H9 (cell line): Measurements from ENCODE around the gene PDE8A. TPM values are rescaled to one million over a fixed set of nuclear protein-coding genes. Genes with fewer than 3 reads are reported as not detected.
"Not testable (repeated sequence)": the region's sequence is repeated elsewhere in the genome, so short reads cannot be mapped to it uniquely, and the experiment has no call there.

Experiments
- DNase-seq: peaks from one replicate; pipeline ENCODE4 v3.0.0-alpha.2; 2017
- H2AFZ ChIP-seq: one replicate; pipeline ENCODE4 v1.6.1; 2013; ENCODE audit warnings: mild to moderate bottlenecking, low read length, control low read depth, moderate library complexity
- H2AK5ac ChIP-seq: 2 replicates; pipeline ENCODE4 v1.6.1; 2013; ENCODE audit warnings: low read length, control low read depth, mixed read lengths; ENCODE audit not compliant: insufficient read length
- H2BK120ac ChIP-seq: one replicate; pipeline ENCODE4 v1.6.1; 2013; ENCODE audit warnings: low read depth, mild to moderate bottlenecking, low read length, control low read depth, inconsistent platforms; ENCODE audit not compliant: poor library complexity, severe bottlenecking
- H2BK12ac ChIP-seq: 2 replicates; pipeline ENCODE4 v1.6.1; 2013; ENCODE audit warnings: low read length, control low read depth, mixed read lengths, low read depth; ENCODE audit not compliant: insufficient read length
- H2BK15ac ChIP-seq: 2 replicates; pipeline ENCODE4 v1.6.1; 2013; ENCODE audit warnings: low read depth, low read length, control low read depth
- H2BK20ac ChIP-seq: one replicate; pipeline ENCODE4 v1.6.1; 2013; ENCODE audit warnings: low read depth, mild to moderate bottlenecking, low read length, control low read depth, inconsistent platforms; ENCODE audit not compliant: poor library complexity, severe bottlenecking
- H2BK5ac ChIP-seq: 2 replicates; pipeline ENCODE4 v1.6.1; 2013; ENCODE audit warnings: low read length, control low read depth, mixed read lengths; ENCODE audit not compliant: insufficient read length
- H3K14ac ChIP-seq: 2 replicates; pipeline ENCODE4 v1.6.1; 2013; ENCODE audit warnings: low read length, control low read depth; ENCODE audit not compliant: insufficient read depth
- H3K18ac ChIP-seq: 2 replicates; pipeline ENCODE4 v1.6.1; 2013; ENCODE audit warnings: low read depth, mild to moderate bottlenecking, mixed read lengths, low read length, control low read depth; ENCODE audit not compliant: insufficient read length
- H3K23ac ChIP-seq: 2 replicates; pipeline ENCODE4 v1.6.1; 2013; ENCODE audit warnings: low read length, control low read depth, mixed read lengths, low read depth; ENCODE audit not compliant: insufficient read length
- H3K23me2 ChIP-seq: 2 replicates; pipeline ENCODE4 v1.6.1; 2013; ENCODE audit warnings: low read depth, mild to moderate bottlenecking, mixed read lengths, low read length, control low read depth; ENCODE audit not compliant: insufficient read length, poor library complexity, severe bottlenecking
- H3K27ac ChIP-seq: 2 replicates; pipeline ENCODE4 v1.5.1; 2013; ENCODE audit warnings: low read length, control low read depth, mixed read lengths, low read depth; ENCODE audit not compliant: insufficient read length
- H3K27me3 ChIP-seq: 2 replicates; pipeline ENCODE4 v1.6.1; 2013; ENCODE audit warnings: low read length, control low read depth, inconsistent platforms; ENCODE audit not compliant: insufficient read depth
- H3K4ac ChIP-seq: 2 replicates; pipeline ENCODE4 v1.6.1; 2013; ENCODE audit warnings: low read depth, mild to moderate bottlenecking, control low read depth, inconsistent platforms, low read length, moderate library complexity
- H3K4me1 ChIP-seq: 2 replicates; pipeline ENCODE4 v1.6.1; 2013; ENCODE audit warnings: low read length, control low read depth, inconsistent platforms; ENCODE audit not compliant: insufficient read depth
- H3K4me2 ChIP-seq: 2 replicates; pipeline ENCODE4 v1.6.1; 2013; ENCODE audit warnings: low read length, control low read depth, mixed read lengths; ENCODE audit not compliant: insufficient read length, insufficient read depth
- H3K56ac ChIP-seq: 2 replicates; pipeline ENCODE4 v1.6.1; 2013; ENCODE audit warnings: low read depth, mild to moderate bottlenecking, mixed read lengths, low read length, control low read depth; ENCODE audit not compliant: insufficient read length
- H3K79me1 ChIP-seq: 2 replicates; pipeline ENCODE4 v1.6.1; 2013; ENCODE audit warnings: low read depth, mild to moderate bottlenecking, moderate library complexity, low read length, control low read depth, inconsistent platforms; ENCODE audit not compliant: insufficient read depth, poor library complexity, severe bottlenecking
- H3K79me2 ChIP-seq: 2 replicates; pipeline ENCODE4 v1.6.1; 2013; ENCODE audit warnings: low read length, control low read depth, inconsistent platforms; ENCODE audit not compliant: insufficient read depth
- H3K9ac ChIP-seq: 2 replicates; pipeline ENCODE4 v1.6.1; 2013; ENCODE audit warnings: low read length, control low read depth, mixed read lengths; ENCODE audit not compliant: insufficient read length; ENCODE audit errors: extremely low read depth
- H3K9me3 ChIP-seq: one replicate; pipeline ENCODE4 v1.6.1; 2013; ENCODE audit warnings: low read depth, low read length, inconsistent platforms; ENCODE audit not compliant: control insufficient read depth
- H3T11ph ChIP-seq: one replicate; pipeline ENCODE4 v1.6.1; 2013; ENCODE audit warnings: mild to moderate bottlenecking, low read length, control low read depth, inconsistent platforms
- H4K20me1 ChIP-seq: one replicate; pipeline ENCODE4 v1.6.1; 2013; ENCODE audit not compliant: control insufficient read depth, insufficient read length, insufficient read depth
- H4K5ac ChIP-seq: 2 replicates; pipeline ENCODE4 v1.6.1; 2013; ENCODE audit warnings: low read depth, mild to moderate bottlenecking, mixed read lengths, low read length, control low read depth; ENCODE audit not compliant: insufficient read length
- H4K8ac ChIP-seq: replicated peaks from 2 replicates; pipeline ENCODE4 v1.6.1; 2013; ENCODE audit warnings: low read length, control low read depth, mixed read lengths, low read depth; ENCODE audit not compliant: insufficient read length
- H4K91ac ChIP-seq: 2 replicates; pipeline ENCODE4 v1.6.1; 2013; ENCODE audit warnings: low read depth, mild to moderate bottlenecking, moderate library complexity, mixed read lengths, low read length, control low read depth; ENCODE audit not compliant: insufficient read length
- H3K27ac Mint-ChIP-seq, 3 experiments: 2 replicates in 2 of 3; 3 replicates in 1 of 3; pipeline ENCODE4 v1.8.0; 2020 to 2021; ENCODE audit warnings: mixed read lengths in 3 of 3, mild to moderate bottlenecking in 1 of 3, moderate library complexity in 1 of 3
- H3K27me3 Mint-ChIP-seq: 2 replicates; pipeline ENCODE4 v1.8.0; 2021; ENCODE audit warnings: low read depth, mild to moderate bottlenecking, moderate library complexity, mixed read lengths
- H3K36me3 Mint-ChIP-seq, 3 experiments: 2 replicates in 2 of 3; 3 replicates in 1 of 3; pipeline ENCODE4 v1.8.0; 2020 to 2021; ENCODE audit warnings: low read depth in 3 of 3, mixed read lengths in 3 of 3; ENCODE audit not compliant: insufficient read depth in 1 of 3
- H3K4me1 Mint-ChIP-seq, 2 experiments: 2 replicates each; pipeline ENCODE4 v1.8.0; 2020; ENCODE audit warnings: mixed read lengths in 2 of 2
- H3K4me3 Mint-ChIP-seq, 2 experiments: 2 replicates in 1 of 2; 3 replicates in 1 of 2; pipeline ENCODE4 v1.8.0; 2020 to 2021; ENCODE audit warnings: mild to moderate bottlenecking in 2 of 2, mixed read lengths in 2 of 2, moderate library complexity in 1 of 2
- H3K9me3 Mint-ChIP-seq, 2 experiments: 2 replicates in 1 of 2; 3 replicates in 1 of 2; pipeline ENCODE4 v1.8.0; 2020; ENCODE audit warnings: mild to moderate bottlenecking in 2 of 2, mixed read lengths in 2 of 2, moderate library complexity in 1 of 2
- WGBS: extraction: QIAGEN DNeasy Blood & Tissue Kit; methylation state at CpG from one replicate; pipeline ENCODE4 v1.1.7; 2013; ENCODE audit warnings: missing lambda C conversion rate, low lambda C conversion rate, mixed read lengths; ENCODE audit not compliant: insufficient read length; ENCODE audit errors: extremely low coverage; 5-methylcytosine and 5-hydroxymethylcytosine counted together
- total RNA-seq: library from RNA; stranded (reverse); gene quantifications from 2 replicates; pipeline ENCODE4 v1.2.1, GENCODE V29; 2021
- TF ChIP-seq, protein P1 (sequence below): fragments of 200-600 bp; sonication (generic); conservative IDR thresholded peaks from 3 replicates; pipeline ENCODE4 v1.8.0; 2021; ENCODE audit warnings: antibody characterized with exemption, mild to moderate bottlenecking

Gene PDE8A
- total RNA-seq, 1 experiment from 2014 or later, result 9.3 TPM

DNA sequence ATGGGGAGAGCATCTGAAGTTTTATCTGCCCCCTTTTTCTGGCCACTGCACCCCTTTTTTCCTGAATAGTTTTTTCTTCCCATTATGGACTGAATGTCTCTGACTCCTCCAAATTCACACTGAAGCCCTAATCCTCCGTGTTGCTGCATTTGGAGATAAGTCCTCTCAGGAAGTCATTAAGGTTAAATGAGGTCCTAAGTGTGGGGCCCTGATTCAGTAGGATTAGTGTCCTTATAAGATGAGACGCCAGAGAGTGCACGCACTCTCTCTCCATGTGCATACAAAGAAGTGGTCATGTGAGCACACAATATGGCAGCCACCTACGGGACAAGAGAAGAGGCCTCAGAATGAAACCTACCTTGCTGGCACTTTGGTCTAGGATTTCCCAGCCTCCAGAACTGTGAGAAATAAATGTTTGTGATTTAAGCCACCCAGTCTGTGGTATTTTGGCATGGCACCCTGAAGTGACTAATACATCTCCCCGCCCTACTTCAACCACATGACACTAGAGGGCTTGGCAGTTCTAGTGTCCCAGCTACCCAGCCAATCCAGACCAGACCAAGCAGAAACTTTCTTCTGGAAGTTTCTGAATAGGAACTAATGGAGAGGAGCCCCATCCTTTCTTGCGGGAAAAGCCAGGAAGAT, 191.3 kb downstream of the PDE8A start:
- Histone ChIP-seq H2AFZ (no peak overlapping the region), H3K23me2 (no peaks in the 10 kb centered on the region), H3K79me2 (no peaks in the 10 kb centered on the region), H2BK12ac (no peak overlapping the region), H3K4me1 (no peaks in the 10 kb centered on the region), H3K18ac (no peak overlapping the region), H2BK15ac (no peak overlapping the region), H3K9ac (no peak overlapping the region), H3T11ph (no peak overlapping the region), H3K23ac (no peak overlapping the region), H2BK5ac (no peak overlapping the region), H3K56ac (no peak overlapping the region), H4K8ac (no peak overlapping the region), H4K91ac (no peak overlapping the region), H3K79me1 (no peaks in the 10 kb centered on the region), H3K27ac (no peak overlapping the region), H4K5ac (no peak overlapping the region), H4K20me1 (no peaks in the 10 kb centered on the region), H2BK120ac (no peak overlapping the region), H3K4ac (no peak overlapping the region), H2AK5ac (no peak overlapping the region), H2BK20ac (no peak overlapping the region), H3K9me3 (peaks cover 20% of the 10 kb centered on the region), H3K4me2 (no peak overlapping the region), H3K14ac (no peak overlapping the region), H3K27me3 (no peaks in the 10 kb centered on the region)
- Mint-ChIP-seq H3K9me3 (peaks cover 27 to 40% of the 10 kb centered on the region in 2 experiments), H3K4me1 (peaks cover 4% of the 10 kb centered on the region in 2 experiments), H3K4me3 (no peak overlapping the region), H3K27ac (no peak overlapping the region), H3K36me3 (peaks cover 7 to 19% (median 14%) of the 10 kb centered on the region in 3 experiments), H3K27me3 (peaks cover 9% of the 10 kb centered on the region)
- no CpG with 5 or more reads among the region's 6 CpGs for WGBS
- no peak for DNase-seq
- TF ChIP-seq, protein P1, sequence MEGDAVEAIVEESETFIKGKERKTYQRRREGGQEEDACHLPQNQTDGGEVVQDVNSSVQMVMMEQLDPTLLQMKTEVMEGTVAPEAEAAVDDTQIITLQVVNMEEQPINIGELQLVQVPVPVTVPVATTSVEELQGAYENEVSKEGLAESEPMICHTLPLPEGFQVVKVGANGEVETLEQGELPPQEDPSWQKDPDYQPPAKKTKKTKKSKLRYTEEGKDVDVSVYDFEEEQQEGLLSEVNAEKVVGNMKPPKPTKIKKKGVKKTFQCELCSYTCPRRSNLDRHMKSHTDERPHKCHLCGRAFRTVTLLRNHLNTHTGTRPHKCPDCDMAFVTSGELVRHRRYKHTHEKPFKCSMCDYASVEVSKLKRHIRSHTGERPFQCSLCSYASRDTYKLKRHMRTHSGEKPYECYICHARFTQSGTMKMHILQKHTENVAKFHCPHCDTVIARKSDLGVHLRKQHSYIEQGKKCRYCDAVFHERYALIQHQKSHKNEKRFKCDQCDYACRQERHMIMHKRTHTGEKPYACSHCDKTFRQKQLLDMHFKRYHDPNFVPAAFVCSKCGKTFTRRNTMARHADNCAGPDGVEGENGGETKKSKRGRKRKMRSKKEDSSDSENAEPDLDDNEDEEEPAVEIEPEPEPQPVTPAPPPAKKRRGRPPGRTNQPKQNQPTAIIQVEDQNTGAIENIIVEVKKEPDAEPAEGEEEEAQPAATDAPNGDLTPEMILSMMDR, result no peak

DNA sequence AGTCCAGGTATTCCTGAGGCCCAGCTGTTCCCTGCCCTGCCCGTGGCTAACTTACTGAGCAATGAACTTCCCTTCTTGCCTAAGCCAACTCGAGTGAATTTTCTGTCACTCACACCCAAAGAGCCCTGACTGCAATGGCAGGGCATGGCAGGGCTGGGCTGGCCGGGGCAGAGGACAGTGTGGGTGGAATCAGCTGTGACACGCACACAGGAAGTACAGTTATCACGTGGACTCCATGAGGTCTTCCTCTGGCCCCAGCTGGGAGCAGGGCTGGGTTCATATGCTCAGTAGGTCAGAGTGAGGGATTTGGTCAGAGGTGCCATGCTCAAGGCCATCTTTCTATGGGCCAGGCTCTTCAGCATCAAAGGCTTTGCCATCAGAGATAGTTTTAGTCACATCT, 192.0 kb downstream of the PDE8A start:
- not testable (repeated sequence) for H3K27me3 Mint-ChIP-seq

More for the DNA sequence above, 192.0 kb downstream of the PDE8A start:
- H2BK12ac ChIP-seq, H3T11ph ChIP-seq, H2BK5ac ChIP-seq, H2AK5ac ChIP-seq, H2BK15ac ChIP-seq, H2BK20ac ChIP-seq, H3K56ac ChIP-seq, H3K27ac ChIP-seq, H3K4me3 Mint-ChIP-seq, H3K4me1 ChIP-seq, H3K14ac ChIP-seq, H4K5ac ChIP-seq, H3K4me2 ChIP-seq, H3K23me2 ChIP-seq, H4K91ac ChIP-seq, H3K27ac Mint-ChIP-seq, H3K4me1 Mint-ChIP-seq, H3K9ac ChIP-seq, H3K79me2 ChIP-seq, H3K4ac ChIP-seq, H3K23ac ChIP-seq, H3K18ac ChIP-seq, DNase-seq, H2AFZ ChIP-seq, H3K27me3 ChIP-seq, H4K8ac ChIP-seq, H2BK120ac ChIP-seq, H3K79me1 ChIP-seq, H4K20me1 ChIP-seq: not testable (repeated sequence)
- H3K9me3 ChIP-seq, result peaks cover 20% of the 10 kb centered on the region
- H3K36me3 Mint-ChIP-seq, result peaks cover 7 to 19% (median 14%) of the 10 kb centered on the region in 3 experiments
- WGBS, result no CpG with 5 or more reads among the region's 5 CpGs
- H3K9me3 Mint-ChIP-seq, result peaks cover 27 to 40% of the 10 kb centered on the region in 2 experiments
